Measurements from ENCODE around the gene AGAP1.

The AGAP1 gene

DNA sequence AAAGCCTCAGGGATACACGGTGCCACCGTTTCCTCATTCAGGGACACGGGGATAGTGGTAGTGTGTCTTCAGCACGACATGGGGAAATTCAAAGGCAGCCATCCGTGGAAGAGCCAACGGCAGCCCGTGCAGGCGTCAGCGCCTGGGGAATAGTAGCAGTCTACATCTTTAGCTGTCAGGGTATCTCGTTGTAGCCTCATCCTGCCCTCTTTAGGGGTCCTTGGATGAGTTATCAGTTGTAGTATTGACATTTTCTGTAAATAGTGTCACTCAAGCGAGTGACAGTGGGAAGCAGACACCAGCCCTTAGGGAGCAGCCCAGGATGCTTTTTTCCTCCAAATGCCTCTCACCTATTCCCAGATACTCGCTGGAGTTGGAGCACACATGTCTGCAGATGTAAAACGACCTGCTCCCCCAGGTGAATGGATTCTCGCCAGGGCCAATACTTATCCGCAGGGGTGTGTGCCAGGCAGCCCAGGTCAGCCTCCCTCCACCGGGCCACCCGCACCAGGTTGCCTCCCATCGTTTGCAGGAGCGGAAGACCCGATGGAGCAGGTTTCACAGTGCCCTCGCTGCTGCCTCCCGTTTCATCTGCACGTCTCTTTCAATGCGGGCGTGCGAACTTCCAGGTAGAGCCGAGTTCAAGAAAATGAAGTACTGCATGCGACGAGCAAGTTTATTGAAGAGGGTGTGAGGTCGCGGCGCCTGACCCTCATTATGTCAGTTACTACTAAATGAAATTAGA is 41.0 kb downstream of the AGAP1 start:
- no peak overlapping the region for H3K4me3 ChIP-seq (ENCODE audit: low read depth, low read length)
- TF ChIP-seq, protein P1, sequence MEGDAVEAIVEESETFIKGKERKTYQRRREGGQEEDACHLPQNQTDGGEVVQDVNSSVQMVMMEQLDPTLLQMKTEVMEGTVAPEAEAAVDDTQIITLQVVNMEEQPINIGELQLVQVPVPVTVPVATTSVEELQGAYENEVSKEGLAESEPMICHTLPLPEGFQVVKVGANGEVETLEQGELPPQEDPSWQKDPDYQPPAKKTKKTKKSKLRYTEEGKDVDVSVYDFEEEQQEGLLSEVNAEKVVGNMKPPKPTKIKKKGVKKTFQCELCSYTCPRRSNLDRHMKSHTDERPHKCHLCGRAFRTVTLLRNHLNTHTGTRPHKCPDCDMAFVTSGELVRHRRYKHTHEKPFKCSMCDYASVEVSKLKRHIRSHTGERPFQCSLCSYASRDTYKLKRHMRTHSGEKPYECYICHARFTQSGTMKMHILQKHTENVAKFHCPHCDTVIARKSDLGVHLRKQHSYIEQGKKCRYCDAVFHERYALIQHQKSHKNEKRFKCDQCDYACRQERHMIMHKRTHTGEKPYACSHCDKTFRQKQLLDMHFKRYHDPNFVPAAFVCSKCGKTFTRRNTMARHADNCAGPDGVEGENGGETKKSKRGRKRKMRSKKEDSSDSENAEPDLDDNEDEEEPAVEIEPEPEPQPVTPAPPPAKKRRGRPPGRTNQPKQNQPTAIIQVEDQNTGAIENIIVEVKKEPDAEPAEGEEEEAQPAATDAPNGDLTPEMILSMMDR (IDR thresholded peaks at IDR 0.05; ENCODE audit: insufficient read depth, low read depth, low read length, missing control alignments), result no peak
- DNase-seq (ENCODE audit: low read depth), result no peak

DNA sequence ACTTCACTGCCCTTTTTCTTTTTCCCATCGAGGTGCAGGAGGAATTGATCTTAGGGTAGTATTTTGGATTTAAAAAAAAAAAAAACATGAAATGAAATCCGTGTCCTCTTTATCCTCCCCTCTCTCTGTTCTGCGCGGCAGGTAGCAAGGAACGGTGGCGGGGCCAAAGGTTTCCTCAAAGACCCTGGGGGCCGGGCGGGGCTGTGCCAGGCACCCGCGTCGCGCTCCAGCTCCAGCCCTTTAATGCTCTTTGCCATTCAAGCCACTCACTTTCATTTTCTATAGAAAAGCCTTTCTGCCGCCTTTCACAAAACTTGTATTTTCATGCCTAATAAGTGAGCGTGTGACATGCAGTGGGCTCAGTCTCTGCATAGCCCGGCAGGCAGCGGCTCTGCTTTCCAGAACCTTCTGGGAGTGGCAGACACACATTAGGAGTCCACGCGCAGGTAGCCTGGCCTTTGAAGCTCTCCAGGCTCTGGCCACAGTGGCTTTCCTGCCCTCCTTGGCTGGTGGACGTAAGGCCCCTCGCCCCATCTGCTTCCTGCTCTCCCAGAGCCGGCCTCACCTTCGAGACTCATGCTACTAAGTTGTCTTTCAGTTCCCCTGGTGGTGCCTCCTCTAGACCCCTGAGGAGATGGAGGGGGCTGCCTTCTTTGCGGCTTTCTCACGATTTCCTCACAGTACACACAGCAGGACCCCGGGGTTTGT is 41.7 kb downstream of the AGAP1 start:
- no peak for DNase-seq (ENCODE audit: low read depth)
- no peak overlapping the region for H3K4me3 ChIP-seq (ENCODE audit: low read depth, low read length)
- TF ChIP-seq, protein P1 (IDR thresholded peaks at IDR 0.05; ENCODE audit: insufficient read depth, low read depth, low read length, missing control alignments), result no peak

- DNase-seq (ENCODE audit: low read depth), result no peak
- H3K4me3 ChIP-seq (ENCODE audit: low read depth, low read length), result no peak overlapping the region
- TF ChIP-seq, protein P1 (IDR thresholded peaks at IDR 0.05; ENCODE audit: insufficient read depth, low read depth, low read length, missing control alignments), result no peak
These were observed 42.9 kb downstream of the AGAP1 start for GRCh38 chr2:235536711-235537110.

DNA sequence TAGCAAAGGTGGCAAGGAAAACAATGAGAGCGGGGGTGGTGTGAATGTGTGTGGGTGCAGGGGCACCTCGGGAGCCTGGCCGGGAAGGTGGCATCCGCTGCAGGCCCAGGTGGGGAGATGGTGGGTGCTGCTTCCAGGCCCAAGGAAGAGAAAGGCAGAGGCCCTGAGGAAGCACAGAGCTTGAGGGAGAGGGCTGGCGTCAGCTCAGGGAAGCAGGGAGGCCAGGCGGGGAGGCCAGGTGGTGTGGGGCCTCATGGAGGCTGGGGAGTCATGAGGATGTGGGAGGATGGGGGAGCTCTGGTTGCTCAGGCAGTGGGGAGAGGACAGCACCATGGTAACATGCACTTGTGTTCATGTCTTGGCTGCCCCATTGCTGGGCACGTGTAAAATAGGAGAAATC is 43.3 kb downstream of the AGAP1 start:
- H3K4me3 ChIP-seq (ENCODE audit: low read depth, low read length), result no peak overlapping the region
- DNase-seq (ENCODE audit: low read depth), result no peak
- TF ChIP-seq, protein P1 (IDR thresholded peaks at IDR 0.05; ENCODE audit: insufficient read depth, low read depth, low read length, missing control alignments), result no peak

GRCh38 chr2:235537587-235537986 is 43.7 kb downstream of the AGAP1 start:
- DNase-seq (ENCODE audit: low read depth), result no peak
- no peak overlapping the region for H3K4me3 ChIP-seq (ENCODE audit: low read depth, low read length)
- TF ChIP-seq, protein P1 (IDR thresholded peaks at IDR 0.05; ENCODE audit: insufficient read depth, low read depth, low read length, missing control alignments), result no peak

DNA sequence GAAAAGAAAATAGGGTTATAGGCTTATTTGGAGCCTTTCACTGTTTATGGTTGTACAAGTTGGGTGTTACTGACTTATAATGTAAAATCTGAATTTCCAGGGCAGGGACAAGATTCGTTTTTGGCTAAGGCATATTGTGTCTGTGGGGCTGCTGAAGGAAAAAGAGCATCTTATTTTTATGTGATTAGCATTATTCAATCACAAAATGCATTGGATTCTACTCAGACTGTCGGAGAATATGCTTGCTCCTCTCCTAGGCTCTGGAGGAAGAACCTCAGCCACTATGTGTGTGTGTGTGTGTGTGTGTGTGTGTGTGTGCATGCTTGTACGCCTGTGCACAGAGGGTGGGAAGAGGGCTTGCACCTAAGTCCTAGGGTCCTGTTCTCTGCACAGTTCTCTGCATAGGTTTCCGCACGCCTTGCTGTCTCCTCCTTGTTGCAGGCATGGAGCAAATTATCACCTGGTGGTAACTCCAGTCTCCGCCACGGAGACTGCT is 44.3 kb downstream of the AGAP1 start:
- H3K4me3 ChIP-seq (ENCODE audit: low read depth, low read length), result no peak overlapping the region
- TF ChIP-seq, protein P1 (IDR thresholded peaks at IDR 0.05; ENCODE audit: insufficient read depth, low read depth, low read length, missing control alignments), result no peak
- DNase-seq (ENCODE audit: low read depth), result no peak

Data from GM12865 (cell line).